ENCODE measurements around the gene BCL11B. TPM values are rescaled to one million over a fixed set of nuclear protein-coding genes. Genes with fewer than 3 reads are reported as not detected.

Gene BCL11B
- polyA plus RNA-seq, 3 donors, result 0.01 TPM; not detected in 2

GRCh38 chr14:99260587-99261551 lies 11.1 kb downstream of the BCL11B start:
- H3K27me3 Mint-ChIP-seq (ENCODE audit: low read depth in 3 of 3), result peaks cover 61 to 79% (median 62%) of the 10 kb centered on the region in 3 donors
- no peak overlapping the region for H2AFZ ChIP-seq (ENCODE audit: insufficient read depth, low read depth, low read length, poor library complexity, severe bottlenecking)
- H3K4me1 ChIP-seq (ENCODE audit: control insufficient read depth in 1 of 2, insufficient read depth in 2 of 2, low read length in 2 of 2), result no peaks in the 10 kb centered on the region
- TF ChIP-seq CTCF (IDR thresholded peaks at IDR 0.05), result no peak
- intact Hi-C loops (cut with micrococcal nuclease), result no loop called here
- H3K27ac ChIP-seq (ENCODE audit: low read depth in 1 of 2, low read length in 2 of 2), result no peak overlapping the region
- H3K9ac ChIP-seq (ENCODE audit: insufficient read depth, low read length, poor library complexity, severe bottlenecking), result no peak overlapping the region
- H3K79me2 ChIP-seq (ENCODE audit: insufficient read depth, low read length), result no peaks in the 10 kb centered on the region
- H4K20me1 ChIP-seq (ENCODE audit: insufficient read depth, low read length), result no peaks in the 10 kb centered on the region
- H3K27ac Mint-ChIP-seq, result peak overlapping the region in 1 of 7 donors; percentile 79
- no peaks in the 10 kb centered on the region for H3K4me1 Mint-ChIP-seq
- no peaks in the 10 kb centered on the region for H3K9me3 ChIP-seq (replicated peaks in 1 of 2; ENCODE audit: control insufficient read depth in 1 of 2, insufficient read depth in 1 of 2, low read length in 2 of 2)
- H3K9me3 Mint-ChIP-seq, result peaks cover 0 to 3% (median 0%) of the 10 kb centered on the region in 7 donors
- no peaks in the 10 kb centered on the region for H3K36me3 ChIP-seq (replicated peaks in 1 of 2; ENCODE audit: control insufficient read depth in 1 of 2, insufficient read depth in 2 of 2, low read length in 2 of 2)
- H3K4me3 Mint-ChIP-seq, result peak overlapping the region in 1 of 2 donors; percentile 54
- no peak for DNase-seq
- WGBS (ENCODE audit: insufficient coverage), result 78% methylated on average over 10 of the region's 20 CpGs
- H3K4me3 ChIP-seq (replicated peaks in 1 of 3; ENCODE audit: low read depth in 2 of 3, low read length in 3 of 3), result no peak overlapping the region
- H3K36me3 Mint-ChIP-seq, result no peaks in the 10 kb centered on the region
- H3K27me3 ChIP-seq (ENCODE audit: control insufficient read depth in 2 of 2, insufficient read depth in 2 of 2, low read length in 2 of 2), result peaks cover 32 to 77% of the 10 kb centered on the region in 2 donors
- H3K4me2 ChIP-seq (replicated peaks; ENCODE audit: extremely low read depth, low read length, poor library complexity, severe bottlenecking), result no peak overlapping the region

GRCh38 chr14:99260116-99260515 lies 11.9 kb downstream of the BCL11B start:
- H3K27me3 Mint-ChIP-seq (ENCODE audit: low read depth in 3 of 3), result peaks cover 55 to 71% (median 56%) of the 10 kb centered on the region in 3 donors
- peak overlapping the region in 1 of 2 donors; percentile 11 for H3K4me3 Mint-ChIP-seq
- H2AFZ ChIP-seq (ENCODE audit: insufficient read depth, low read depth, low read length, poor library complexity, severe bottlenecking), result no peak overlapping the region
- no peak for DNase-seq
- H3K4me1 Mint-ChIP-seq, result no peaks in the 10 kb centered on the region
- no peaks in the 10 kb centered on the region for H3K36me3 Mint-ChIP-seq
- peaks cover 0 to 3% (median 0%) of the 10 kb centered on the region in 7 donors for H3K9me3 Mint-ChIP-seq
- H3K27ac Mint-ChIP-seq, result no peak overlapping the region
- no peak overlapping the region for H3K27ac ChIP-seq (ENCODE audit: low read depth in 1 of 2, low read length in 2 of 2)
- no peaks in the 10 kb centered on the region for H4K20me1 ChIP-seq (ENCODE audit: insufficient read depth, low read length)
- TF ChIP-seq CTCF (IDR thresholded peaks at IDR 0.05), result no peak
- H3K4me3 ChIP-seq (replicated peaks in 1 of 3; ENCODE audit: low read depth in 2 of 3, low read length in 3 of 3), result no peak overlapping the region
- H3K4me2 ChIP-seq (replicated peaks; ENCODE audit: extremely low read depth, low read length, poor library complexity, severe bottlenecking), result no peak overlapping the region
- no peaks in the 10 kb centered on the region for H3K4me1 ChIP-seq (ENCODE audit: control insufficient read depth in 1 of 2, insufficient read depth in 2 of 2, low read length in 2 of 2)
- WGBS (ENCODE audit: insufficient coverage), result 100% methylated on average over 5 of the region's 9 CpGs
- no peaks in the 10 kb centered on the region for H3K9me3 ChIP-seq (replicated peaks in 1 of 2; ENCODE audit: control insufficient read depth in 1 of 2, insufficient read depth in 1 of 2, low read length in 2 of 2)
- intact Hi-C loops (cut with micrococcal nuclease), result no loop called here
- no peak overlapping the region for H3K9ac ChIP-seq (ENCODE audit: insufficient read depth, low read length, poor library complexity, severe bottlenecking)
- H3K27me3 ChIP-seq (ENCODE audit: control insufficient read depth in 2 of 2, insufficient read depth in 2 of 2, low read length in 2 of 2), result peaks cover 26 to 70% of the 10 kb centered on the region in 2 donors
- H3K79me2 ChIP-seq (ENCODE audit: insufficient read depth, low read length), result no peaks in the 10 kb centered on the region
- no peaks in the 10 kb centered on the region for H3K36me3 ChIP-seq (replicated peaks in 1 of 2; ENCODE audit: control insufficient read depth in 1 of 2, insufficient read depth in 2 of 2, low read length in 2 of 2)
